ENCODE data around the gene SEC11C. TPM values are rescaled to one million over a fixed set of nuclear protein-coding genes. Genes with fewer than 3 reads are reported as not detected.

The SEC11C gene
- total and polyA plus RNA-seq, 12 donors: 13.1 to 63.0 (median 21.0) TPM

- TF ChIP-seq CTCF (IDR thresholded peaks at IDR 0.05): no peak
- Histone ChIP-seq H3K36me3 (no peaks in the 10 kb centered on the region), H3K4me3 (no peak overlapping the region), H3K27ac (no peak overlapping the region), H3K9me3 (no peaks in the 10 kb centered on the region), H3K4me1 (no peaks in the 10 kb centered on the region), H3K27me3 (peaks cover 0 to 19% (median 8%) of the 10 kb centered on the region in 7 donors)
- intact Hi-C loops (cut with DNase I): no loop called here
- DNase-seq: no peak
- ATAC-seq: no peak
- 77 to 81% methylated on average over 6 of the region's 6 CpGs for WGBS, 2 donors
Observed at GRCh38 chr18:59198215-59198614, 58.5 kb downstream of the SEC11C start.

- no peak overlapping the region for H3K4me3 ChIP-seq
- no peak overlapping the region for H3K27ac ChIP-seq
- no peak for ATAC-seq
- intact Hi-C loops (cut with DNase I): no loop called here
- no peaks in the 10 kb centered on the region for H3K36me3 ChIP-seq
- H3K9me3 ChIP-seq: no peaks in the 10 kb centered on the region
- TF ChIP-seq CTCF (IDR thresholded peaks at IDR 0.05): no peak
- WGBS, 2 donors: 70 to 74% methylated on average over 3 of the region's 3 CpGs
- no peaks in the 10 kb centered on the region for H3K4me1 ChIP-seq
- DNase-seq: no peak
- peaks cover 0 to 26% (median 10%) of the 10 kb centered on the region in 7 donors for H3K27me3 ChIP-seq
Observed at GRCh38 chr18:59200787-59201186, 61.1 kb downstream of the SEC11C start.

- DNase-seq (no peak), ATAC-seq (no peak)
- TF ChIP-seq CTCF (IDR thresholded peaks at IDR 0.05): no peak
- Histone ChIP-seq H3K4me1 (no peaks in the 10 kb centered on the region), H3K4me3 (no peak overlapping the region), H3K36me3 (no peaks in the 10 kb centered on the region), H3K9me3 (no peaks in the 10 kb centered on the region), H3K27ac (no peak overlapping the region), H3K27me3 (peaks cover 0 to 26% (median 11%) of the 10 kb centered on the region in 7 donors)
- intact Hi-C loops (cut with DNase I): no loop called here
Observed at GRCh38 chr18:59202258-59202820, 62.7 kb downstream of the SEC11C start.

GRCh38 chr18:59207506-59207905, 67.8 kb downstream of the SEC11C start:
- DNase-seq (no peak), ATAC-seq (no peak)
- TF ChIP-seq CTCF (IDR thresholded peaks at IDR 0.05): no peak
- H3K27me3 ChIP-seq: peaks cover 0 to 18% (median 8%) of the 10 kb centered on the region in 7 donors
- H3K9me3 ChIP-seq: no peaks in the 10 kb centered on the region
- H3K4me1 ChIP-seq: no peaks in the 10 kb centered on the region
- 60 to 64% methylated on average over 6 of the region's 6 CpGs for WGBS, 2 donors
- H3K4me3 ChIP-seq: no peak overlapping the region
- intact Hi-C loops (cut with DNase I): no loop called here
- H3K27ac ChIP-seq: no peak overlapping the region
- H3K36me3 ChIP-seq: no peaks in the 10 kb centered on the region

Other genes starting within 250 kb of the SEC11C start
- not detected for gene GRP, start 80.3 kb downstream of the SEC11C start, total RNA-seq
- not detected for gene GRP, start 80.3 kb downstream of the SEC11C start, polyA plus RNA-seq
- gene RAX, start 133.6 kb downstream of the SEC11C start, total RNA-seq: not detected
- gene RAX, start 133.6 kb downstream of the SEC11C start, polyA plus RNA-seq: not detected
- under 1 TPM in 1 of 10 donors, not detected in 9; 0.11 TPM for gene CPLX4, start 178.8 kb downstream of the SEC11C start, total RNA-seq
- gene CPLX4, start 178.8 kb downstream of the SEC11C start, polyA plus RNA-seq: not detected
- 10 to 100 TPM; 48.1 to 69.0 (median 56.1) TPM for gene LMAN1, start 219.4 kb downstream of the SEC11C start, total RNA-seq
- 10 to 100 TPM; 18.5 to 27.7 TPM for gene LMAN1, start 219.4 kb downstream of the SEC11C start, polyA plus RNA-seq